Brain microvascular endothelial cell (primary cell): ENCODE measurements around the gene ZFHX3.

Experiments used
- DNase-seq: peaks from one replicate; pipeline ENCODE4 v3.0.0-alpha.2; 2020
- H3K27ac ChIP-seq: fragments of 250-450 bp; sonication (Bioruptor Pico); 2 replicates; pipeline ENCODE4 v1.5.1; 2020; ENCODE audit warnings: mild to moderate bottlenecking, moderate library complexity
- H3K27me3 ChIP-seq: fragments of 250-450 bp; sonication (Bioruptor Pico); replicated peaks from 2 replicates; pipeline ENCODE4 v1.5.1; 2020; ENCODE audit warnings: mild to moderate bottlenecking
- H3K36me3 ChIP-seq: fragments of 250-450 bp; sonication (Bioruptor Pico); replicated peaks from 2 replicates; pipeline ENCODE4 v1.5.1; 2020; ENCODE audit warnings: mild to moderate bottlenecking
- H3K4me3 ChIP-seq: 2 replicates; pipeline ENCODE4 v1.5.1; 2011; ENCODE audit warnings: low read depth, mild to moderate bottlenecking, control low read depth, low read length, moderate library complexity
- in situ Hi-C: cut with HindIII; loops from 2 replicates; pipeline ENCODE4 v1.10.0; 2017; ENCODE audit warnings: low sequenced_read_pairs, low pct_ligation_motif_present
- TF ChIP-seq, protein P1 (sequence below): IDR thresholded peaks from 2 replicates; pipeline ENCODE4 v1.5.1; 2011; ENCODE audit warnings: low read depth, mild to moderate bottlenecking, moderate library complexity, low read length, control low read depth, inconsistent platforms; ENCODE audit errors: missing control alignments

The ZFHX3 gene

DNA sequence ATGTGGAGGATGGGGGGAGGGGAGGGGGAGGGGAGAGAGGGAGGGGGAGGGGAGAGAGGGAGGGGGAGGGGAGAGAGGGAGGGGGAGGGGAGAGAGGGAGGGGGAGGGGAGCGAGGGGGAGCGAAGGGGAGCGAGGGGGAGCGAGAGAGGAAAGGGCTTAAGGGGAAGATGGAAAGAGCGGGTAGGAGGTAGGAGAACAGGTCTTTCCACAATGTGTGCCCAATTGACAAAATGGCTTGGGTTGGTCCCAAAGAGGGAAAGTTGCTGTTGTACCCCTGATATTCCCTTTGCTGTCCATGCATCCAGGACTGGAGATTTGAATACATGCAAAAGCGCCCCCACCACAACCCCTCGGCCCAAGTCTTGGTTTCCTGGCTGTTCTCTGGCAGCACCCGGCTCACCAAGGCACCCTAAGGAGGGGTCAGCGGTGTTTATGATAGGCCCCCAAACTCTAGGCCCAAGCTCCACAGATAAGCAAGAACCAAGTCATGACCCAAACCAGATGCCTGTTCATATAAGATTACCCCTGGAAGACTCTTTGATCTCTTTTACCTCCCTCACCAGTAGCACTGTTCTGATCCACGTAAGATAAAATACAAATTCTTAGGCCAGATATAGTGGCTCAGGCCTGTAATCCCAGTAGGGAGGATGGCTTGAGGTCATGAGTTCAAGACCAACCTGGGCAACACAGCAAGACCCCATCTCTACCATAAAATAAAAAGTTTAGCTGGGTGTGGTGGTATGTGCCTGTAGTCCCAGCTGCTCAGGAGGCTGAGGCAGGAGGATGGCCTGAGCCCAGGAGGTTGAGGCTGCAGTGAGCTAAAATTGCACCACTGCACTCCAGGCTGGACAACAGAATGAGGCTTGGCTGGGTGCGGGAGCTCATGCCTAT is 119.6 kb downstream of the ZFHX3 start:
- Histone ChIP-seq H3K27me3 (no peaks in the 10 kb centered on the region), H3K27ac (no peak overlapping the region), H3K36me3 (no peaks in the 10 kb centered on the region), H3K4me3 (no peak overlapping the region)
- no peak for DNase-seq
- in situ Hi-C loops: no loop called here
- TF ChIP-seq, protein P1, sequence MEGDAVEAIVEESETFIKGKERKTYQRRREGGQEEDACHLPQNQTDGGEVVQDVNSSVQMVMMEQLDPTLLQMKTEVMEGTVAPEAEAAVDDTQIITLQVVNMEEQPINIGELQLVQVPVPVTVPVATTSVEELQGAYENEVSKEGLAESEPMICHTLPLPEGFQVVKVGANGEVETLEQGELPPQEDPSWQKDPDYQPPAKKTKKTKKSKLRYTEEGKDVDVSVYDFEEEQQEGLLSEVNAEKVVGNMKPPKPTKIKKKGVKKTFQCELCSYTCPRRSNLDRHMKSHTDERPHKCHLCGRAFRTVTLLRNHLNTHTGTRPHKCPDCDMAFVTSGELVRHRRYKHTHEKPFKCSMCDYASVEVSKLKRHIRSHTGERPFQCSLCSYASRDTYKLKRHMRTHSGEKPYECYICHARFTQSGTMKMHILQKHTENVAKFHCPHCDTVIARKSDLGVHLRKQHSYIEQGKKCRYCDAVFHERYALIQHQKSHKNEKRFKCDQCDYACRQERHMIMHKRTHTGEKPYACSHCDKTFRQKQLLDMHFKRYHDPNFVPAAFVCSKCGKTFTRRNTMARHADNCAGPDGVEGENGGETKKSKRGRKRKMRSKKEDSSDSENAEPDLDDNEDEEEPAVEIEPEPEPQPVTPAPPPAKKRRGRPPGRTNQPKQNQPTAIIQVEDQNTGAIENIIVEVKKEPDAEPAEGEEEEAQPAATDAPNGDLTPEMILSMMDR: no peak

GRCh38 chr16:72927199-72928089 is 120.5 kb downstream of the ZFHX3 start:
- no peak overlapping the region for H3K27ac ChIP-seq
- peak overlapping the region; percentile 9 for H3K4me3 ChIP-seq
- no peaks in the 10 kb centered on the region for H3K27me3 ChIP-seq
- peak; percentile 53 for DNase-seq
- in situ Hi-C loops: no loop called here
- TF ChIP-seq, protein P1: no peak
- no peaks in the 10 kb centered on the region for H3K36me3 ChIP-seq

- no peak for DNase-seq
- Histone ChIP-seq H3K36me3 (no peaks in the 10 kb centered on the region), H3K27ac (no peak overlapping the region), H3K4me3 (no peak overlapping the region), H3K27me3 (no peaks in the 10 kb centered on the region)
- TF ChIP-seq, protein P1: no peak
- in situ Hi-C loops: no loop called here
Observed at GRCh38 chr16:72926177-72927070, 121.5 kb downstream of the ZFHX3 start.

- no peak for DNase-seq
- in situ Hi-C loops: no loop called here
- Histone ChIP-seq H3K27me3 (no peaks in the 10 kb centered on the region), H3K27ac (no peak overlapping the region), H3K36me3 (no peaks in the 10 kb centered on the region), H3K4me3 (no peak overlapping the region)
- TF ChIP-seq, protein P1: no peak
Observed at GRCh38 chr16:72925631-72925979, 122.3 kb downstream of the ZFHX3 start.

GRCh38 chr16:72924927-72925630 is 122.8 kb downstream of the ZFHX3 start:
- in situ Hi-C loops: no loop called here
- no peaks in the 10 kb centered on the region for H3K36me3 ChIP-seq

More at GRCh38 chr16:72924927-72925630, 122.8 kb downstream of the ZFHX3 start:
- no peaks in the 10 kb centered on the region for H3K27me3 ChIP-seq
- no peak overlapping the region for H3K4me3 ChIP-seq
- no peak for DNase-seq
- TF ChIP-seq, protein P1: no peak
- no peak overlapping the region for H3K27ac ChIP-seq
